ENCODE results near the gene PLCH2. TPM values are rescaled to one million over a fixed set of nuclear protein-coding genes. Genes with fewer than 3 reads are reported as not detected.
A peak's percentile ranks its signal among the peaks of the same experiment; 100 is the strongest.
"Not testable (repeated sequence)": the region's sequence is repeated elsewhere in the genome, so short reads cannot be mapped to it uniquely, and the experiment has no call there.

Gene PLCH2
- total RNA-seq, 1 donor from 2014 or later, result under 0.01 TPM

DNA sequence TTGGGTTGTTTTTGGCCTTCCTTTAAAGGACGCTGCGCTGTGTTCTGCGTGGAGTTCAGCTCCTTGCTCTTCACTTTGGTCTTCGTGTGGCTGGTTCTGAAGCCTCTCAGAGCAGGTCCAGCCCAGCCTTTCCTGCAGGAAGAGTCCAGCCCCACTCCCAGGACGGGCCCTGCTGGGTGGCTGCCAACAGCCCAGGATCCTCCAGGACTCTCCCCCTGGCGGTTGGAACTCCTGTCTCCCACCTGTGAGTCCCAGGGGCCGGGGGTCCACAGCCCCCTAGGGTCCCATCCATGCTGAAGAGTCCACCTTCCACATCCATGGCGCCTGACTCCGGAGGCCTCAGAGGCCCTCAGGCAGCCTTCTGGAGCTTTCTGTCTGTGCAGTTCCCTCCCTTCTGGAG, 75.5 kb downstream of the PLCH2 start:
- Histone ChIP-seq H3K4me3 (ENCODE audit: low read length in 3 of 3) (peak overlapping the region in 2 of 3 donors; percentile 16 to 41), H3K27me3 (ENCODE audit: control insufficient read depth in 3 of 3, insufficient read depth in 3 of 3, low read length in 3 of 3) (peaks cover 13 to 20% (median 19%) of the 10 kb centered on the region in 3 donors), H3K9ac (ENCODE audit: low read depth in 1 of 3, low read length in 3 of 3) (peak overlapping the region in 1 of 3 donors; percentile 0), H3K4me1 (ENCODE audit: control insufficient read depth in 3 of 3, insufficient read depth in 3 of 3, low read length in 3 of 3) (peaks cover 39 to 42% (median 41%) of the 10 kb centered on the region in 3 donors)
- not testable (repeated sequence) for H3K36me3 ChIP-seq (ENCODE audit: control insufficient read depth in 3 of 3, insufficient read depth in 3 of 3, low read length in 3 of 3); H3K27ac ChIP-seq (ENCODE audit: low read depth, low read length); H3K9me3 ChIP-seq (ENCODE audit: control insufficient read depth in 3 of 3, low read length in 3 of 3)

DNA sequence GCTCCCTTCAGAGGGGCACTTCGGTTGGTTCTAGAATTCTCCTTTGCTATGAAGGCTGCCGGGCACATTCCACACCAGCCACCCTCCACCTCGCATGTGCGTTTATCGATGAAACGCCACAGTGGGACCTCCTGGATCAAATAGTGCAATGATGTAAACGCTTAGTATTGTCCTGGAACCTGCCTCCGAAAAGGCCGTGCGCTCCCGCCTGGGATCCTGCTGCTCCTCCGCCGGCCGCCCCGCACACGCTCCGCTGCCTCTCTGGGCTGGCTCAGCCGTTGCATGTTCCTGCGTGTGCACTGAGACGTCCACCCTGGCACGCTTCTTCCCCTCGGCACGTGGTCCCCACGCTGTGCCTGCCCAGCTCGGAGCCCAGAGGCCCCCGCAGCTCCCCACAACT, 76.1 kb downstream of the PLCH2 start:
- Histone ChIP-seq H3K36me3 (ENCODE audit: control insufficient read depth in 3 of 3, insufficient read depth in 3 of 3, low read length in 3 of 3) (no peaks in the 10 kb centered on the region), H3K27me3 (ENCODE audit: control insufficient read depth in 3 of 3, insufficient read depth in 3 of 3, low read length in 3 of 3) (peaks cover 7 to 15% (median 13%) of the 10 kb centered on the region in 3 donors), H3K9ac (ENCODE audit: low read depth in 1 of 3, low read length in 3 of 3) (no peak overlapping the region), H3K4me1 (ENCODE audit: control insufficient read depth in 3 of 3, insufficient read depth in 3 of 3, low read length in 3 of 3) (peaks cover 40 to 43% (median 43%) of the 10 kb centered on the region in 3 donors), H3K27ac (ENCODE audit: low read depth, low read length) (no peak overlapping the region), H3K4me3 (ENCODE audit: low read length in 3 of 3) (no peak overlapping the region), H3K9me3 (ENCODE audit: control insufficient read depth in 3 of 3, low read length in 3 of 3) (no peaks in the 10 kb centered on the region)

DNA sequence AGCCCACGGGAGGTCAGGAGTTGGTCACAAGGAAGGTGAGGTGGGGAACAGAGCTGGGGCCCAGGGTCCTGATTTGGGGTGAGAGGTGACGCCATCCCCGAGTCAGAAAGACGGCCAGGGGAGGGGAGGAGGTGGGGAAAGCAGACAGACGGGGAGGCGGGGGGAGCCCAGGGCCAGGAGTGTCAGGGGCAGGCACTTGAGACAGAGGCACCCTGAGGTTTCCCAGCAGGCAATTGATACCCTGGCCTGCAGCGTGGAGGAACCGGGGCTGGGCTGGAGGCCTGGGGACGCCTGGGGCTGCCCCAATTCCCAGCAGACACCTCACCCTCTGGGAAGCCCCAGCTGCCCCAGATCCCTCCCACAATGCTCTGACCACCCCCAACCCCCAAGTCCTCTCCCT, 77.0 kb downstream of the PLCH2 start:
- H3K4me3 ChIP-seq (ENCODE audit: low read length in 3 of 3); H3K27me3 ChIP-seq (ENCODE audit: control insufficient read depth in 3 of 3, insufficient read depth in 3 of 3, low read length in 3 of 3); H3K9ac ChIP-seq (ENCODE audit: low read depth in 1 of 3, low read length in 3 of 3); H3K36me3 ChIP-seq (ENCODE audit: control insufficient read depth in 3 of 3, insufficient read depth in 3 of 3, low read length in 3 of 3); H3K27ac ChIP-seq (ENCODE audit: low read depth, low read length); H3K9me3 ChIP-seq (ENCODE audit: control insufficient read depth in 3 of 3, low read length in 3 of 3): not testable (repeated sequence)
- peaks cover 38 to 43% (median 42%) of the 10 kb centered on the region in 3 donors for H3K4me1 ChIP-seq (ENCODE audit: control insufficient read depth in 3 of 3, insufficient read depth in 3 of 3, low read length in 3 of 3)

DNA sequence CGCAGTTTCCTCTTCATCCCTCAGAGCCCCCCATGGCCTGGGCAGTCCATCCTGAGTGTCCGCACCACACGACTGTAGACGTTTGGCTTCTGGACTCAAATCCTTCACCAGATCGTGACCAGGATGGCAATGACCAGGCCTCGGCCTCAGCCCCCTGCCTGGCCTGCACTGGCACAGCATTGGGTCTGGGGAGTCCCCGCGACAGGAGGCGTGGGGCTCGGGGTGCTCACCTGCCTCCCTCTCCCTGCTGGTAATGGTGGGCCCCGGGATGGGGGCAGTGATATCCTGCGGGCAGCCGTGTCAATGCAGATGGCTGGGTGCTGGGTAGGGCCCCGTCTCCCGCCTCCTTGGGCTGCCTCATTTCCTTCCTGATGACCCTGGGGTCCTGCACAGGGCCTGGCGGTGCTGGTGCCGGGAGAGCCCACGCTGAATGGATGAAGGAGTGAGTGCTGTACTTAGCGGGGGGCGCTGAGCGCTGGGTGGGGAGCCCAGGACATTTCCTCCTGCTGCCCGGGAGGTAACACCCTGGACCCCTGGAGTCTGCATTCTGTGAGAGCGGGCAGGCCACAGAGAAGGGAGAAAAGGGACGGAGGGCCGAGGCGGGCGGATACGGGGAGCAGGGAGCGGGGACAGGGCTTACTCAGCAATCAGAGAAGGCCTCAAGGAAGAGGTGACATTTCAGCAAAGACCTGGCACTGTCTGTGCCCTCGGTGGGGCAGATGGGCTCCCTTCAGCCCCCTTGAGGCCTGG, 78.0 kb downstream of the PLCH2 start:
- Histone ChIP-seq H3K36me3 (ENCODE audit: control insufficient read depth in 3 of 3, insufficient read depth in 3 of 3, low read length in 3 of 3) (peaks cover 0 to 4% (median 2%) of the 10 kb centered on the region in 3 donors), H3K27me3 (ENCODE audit: control insufficient read depth in 3 of 3, insufficient read depth in 3 of 3, low read length in 3 of 3) (peaks cover 5 to 8% (median 6%) of the 10 kb centered on the region in 3 donors), H3K4me3 (ENCODE audit: low read length in 3 of 3) (no peak overlapping the region), H3K4me1 (ENCODE audit: control insufficient read depth in 3 of 3, insufficient read depth in 3 of 3, low read length in 3 of 3) (peaks cover 29 to 38% (median 34%) of the 10 kb centered on the region in 3 donors), H3K9ac (ENCODE audit: low read depth in 1 of 3, low read length in 3 of 3) (no peak overlapping the region), H3K27ac (ENCODE audit: low read depth, low read length) (no peak overlapping the region), H3K9me3 (ENCODE audit: control insufficient read depth in 3 of 3, low read length in 3 of 3) (no peaks in the 10 kb centered on the region)

DNA sequence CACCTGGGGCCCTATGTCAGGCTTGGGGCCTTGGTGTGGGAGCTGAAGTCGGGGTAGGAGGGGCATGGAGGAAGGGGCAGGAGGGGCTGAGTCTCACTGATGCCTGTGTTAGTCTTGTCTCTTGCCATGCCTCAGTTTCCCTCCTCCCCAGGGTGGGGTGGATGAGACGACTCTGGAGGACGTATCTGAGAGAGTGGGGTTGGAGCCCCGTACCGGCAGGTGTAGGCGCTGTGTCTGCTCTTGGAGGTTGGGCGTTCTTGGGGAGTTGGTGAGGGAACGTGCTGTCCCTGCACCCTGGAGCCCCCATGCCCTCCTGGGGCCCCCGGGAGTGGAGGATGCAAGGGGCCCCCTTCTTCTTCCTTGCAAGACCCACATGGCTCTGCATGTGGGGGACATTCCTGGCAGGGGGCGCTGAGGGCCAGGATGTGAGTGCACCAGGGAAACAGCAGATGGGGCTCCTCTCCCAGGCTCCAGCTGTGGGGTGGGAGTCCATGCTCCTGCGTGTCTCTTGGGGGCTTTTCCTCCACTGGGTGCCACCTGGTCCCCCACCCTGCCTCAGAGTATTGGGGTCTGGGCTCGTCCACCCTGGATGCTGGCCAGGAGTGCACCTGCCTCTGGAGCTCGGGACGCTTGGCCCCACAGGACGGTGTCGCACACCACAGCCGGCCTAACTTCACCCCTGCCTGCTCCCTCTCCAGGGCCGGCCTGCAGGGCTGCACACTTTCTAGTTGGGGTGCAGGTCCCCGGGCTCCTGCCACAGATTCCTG, 78.7 kb downstream of the PLCH2 start:
- H3K27me3 ChIP-seq (ENCODE audit: control insufficient read depth in 3 of 3, insufficient read depth in 3 of 3, low read length in 3 of 3), result peaks cover 5 to 8% (median 6%) of the 10 kb centered on the region in 3 donors
- peak overlapping the region; percentile 85 for H3K27ac ChIP-seq (ENCODE audit: low read depth, low read length)
- peaks cover 26 to 35% (median 31%) of the 10 kb centered on the region in 3 donors for H3K4me1 ChIP-seq (ENCODE audit: control insufficient read depth in 3 of 3, insufficient read depth in 3 of 3, low read length in 3 of 3)
- H3K36me3 ChIP-seq (ENCODE audit: control insufficient read depth in 3 of 3, insufficient read depth in 3 of 3, low read length in 3 of 3), result peaks cover 0 to 4% (median 3%) of the 10 kb centered on the region in 3 donors
- H3K9me3 ChIP-seq (ENCODE audit: control insufficient read depth in 3 of 3, low read length in 3 of 3), result no peaks in the 10 kb centered on the region
- peak overlapping the region in 1 of 3 donors; percentile 25 for H3K9ac ChIP-seq (ENCODE audit: low read depth in 1 of 3, low read length in 3 of 3)
- H3K4me3 ChIP-seq (ENCODE audit: low read length in 3 of 3), result no peak overlapping the region

Other genes with a start within 250 kb of the PLCH2 start
- 19.3 TPM for gene SKI, start 248.0 kb upstream of the PLCH2 start, total RNA-seq
- gene MORN1, start 84.7 kb upstream of the PLCH2 start, total RNA-seq, result 4.2 TPM
- 35.5 TPM for gene RER1, start 84.4 kb upstream of the PLCH2 start, total RNA-seq
- gene PEX10, start 63.7 kb upstream of the PLCH2 start, total RNA-seq, result 27.1 TPM
- 26.1 TPM for gene PANK4, start 50.3 kb downstream of the PLCH2 start, total RNA-seq
- gene HES5, start 54.0 kb downstream of the PLCH2 start, total RNA-seq, result 1.6 TPM
- gene TNFRSF14, start 80.1 kb downstream of the PLCH2 start, total RNA-seq, result 11.5 TPM
- gene PRXL2B, start 110.5 kb downstream of the PLCH2 start, total RNA-seq, result 5.7 TPM
- gene MMEL1, start 156.7 kb downstream of the PLCH2 start, total RNA-seq, result 1.0 TPM

All from skeletal muscle tissue (tissue), 4 donors.